GM11168 (cell line): Measurements from ENCODE around the gene PGLYRP2.

Experiments
- in situ Hi-C: fragments of 300-500 bp; cut with MboI; formaldehyde crosslinking; loops from one replicate; pipeline ENCODE4 v1.12.0; 2022; ENCODE audit warnings: low sequenced_read_pairs; ENCODE audit not compliant: unreplicated experiment

The PGLYRP2 gene

DNA sequence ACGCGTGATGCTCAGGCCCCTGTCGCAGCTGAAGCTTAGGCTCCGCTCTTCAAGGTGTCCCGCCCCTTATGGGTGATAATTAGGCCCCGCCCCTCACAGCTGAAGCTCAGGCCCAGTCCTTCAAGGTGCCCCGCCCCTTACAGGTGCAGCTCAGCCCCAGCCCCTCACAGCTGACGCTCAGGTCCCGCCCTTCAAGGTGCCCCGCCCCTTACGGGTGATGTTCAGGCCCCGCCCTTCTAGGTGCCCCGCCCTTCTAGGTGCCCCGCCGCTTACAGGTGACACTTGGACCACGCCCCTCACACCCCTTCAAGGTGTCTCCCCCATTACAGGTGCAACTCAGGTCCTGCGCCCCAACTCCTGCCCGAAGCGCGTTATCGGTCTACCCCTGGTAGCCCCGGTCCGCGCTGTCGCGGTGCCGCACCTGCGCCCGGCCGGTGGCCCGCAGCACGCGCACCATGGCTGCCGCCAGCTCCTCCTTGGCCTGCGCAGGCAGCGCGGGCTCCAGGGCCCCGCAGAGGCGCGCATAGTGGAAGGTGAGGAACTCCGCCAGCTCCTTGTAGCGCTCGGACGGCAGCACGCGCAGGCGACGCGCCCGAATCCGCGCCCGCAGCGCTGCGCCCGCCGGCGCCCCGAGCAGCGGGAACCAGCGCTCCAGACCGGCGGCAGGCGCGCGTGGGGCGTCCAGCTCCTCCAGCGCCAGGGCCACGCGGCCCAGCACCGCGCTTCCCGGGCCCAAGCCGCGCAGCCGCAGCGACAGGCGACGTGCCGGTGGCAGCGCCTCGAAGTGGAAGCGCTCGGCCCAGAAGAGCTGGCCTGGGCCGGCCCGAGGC is 22.2 kb downstream of the PGLYRP2 start:
- in situ Hi-C loops = no loop called here

DNA sequence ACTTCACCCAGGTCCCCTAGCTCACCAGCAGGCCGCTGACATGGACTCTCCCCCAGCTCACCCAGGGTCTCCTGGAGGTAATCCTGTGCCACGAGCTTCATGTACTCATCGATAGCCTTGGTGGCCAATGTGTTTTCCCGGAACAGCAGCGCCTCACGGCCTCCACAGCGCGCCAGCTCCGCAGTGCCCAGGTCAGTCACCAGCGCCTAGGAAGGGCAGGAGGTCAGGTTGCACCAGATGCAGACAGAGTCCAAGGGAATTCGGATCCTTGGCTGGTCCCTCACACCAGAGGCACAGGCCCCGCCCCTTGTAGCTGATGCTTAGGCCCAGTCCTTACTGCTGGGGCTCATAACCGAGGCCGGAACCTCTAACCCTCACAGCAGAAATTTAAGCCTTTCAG is 22.9 kb downstream of the PGLYRP2 start:
- in situ Hi-C loops = no loop called here

DNA sequence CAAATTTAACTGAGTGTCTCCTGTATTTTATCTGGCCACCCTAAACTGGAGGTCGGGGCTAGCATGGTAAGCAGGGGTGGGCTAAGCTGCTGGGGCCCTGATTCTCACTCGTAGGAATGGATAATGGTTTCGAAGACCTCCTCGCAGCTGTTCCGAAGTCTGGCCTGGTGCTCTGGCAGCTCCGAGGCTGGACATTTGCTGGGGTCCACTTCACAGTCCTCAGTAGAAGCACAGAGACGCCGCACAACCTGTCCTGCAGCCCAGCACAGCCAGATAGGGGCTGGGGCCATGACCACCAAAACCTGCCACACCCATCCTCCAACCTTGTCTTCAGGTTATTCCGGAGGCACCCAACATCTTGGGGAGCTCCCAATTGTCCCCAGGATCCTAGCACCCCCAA is 23.3 kb downstream of the PGLYRP2 start:
- in situ Hi-C loops = no loop called here

DNA sequence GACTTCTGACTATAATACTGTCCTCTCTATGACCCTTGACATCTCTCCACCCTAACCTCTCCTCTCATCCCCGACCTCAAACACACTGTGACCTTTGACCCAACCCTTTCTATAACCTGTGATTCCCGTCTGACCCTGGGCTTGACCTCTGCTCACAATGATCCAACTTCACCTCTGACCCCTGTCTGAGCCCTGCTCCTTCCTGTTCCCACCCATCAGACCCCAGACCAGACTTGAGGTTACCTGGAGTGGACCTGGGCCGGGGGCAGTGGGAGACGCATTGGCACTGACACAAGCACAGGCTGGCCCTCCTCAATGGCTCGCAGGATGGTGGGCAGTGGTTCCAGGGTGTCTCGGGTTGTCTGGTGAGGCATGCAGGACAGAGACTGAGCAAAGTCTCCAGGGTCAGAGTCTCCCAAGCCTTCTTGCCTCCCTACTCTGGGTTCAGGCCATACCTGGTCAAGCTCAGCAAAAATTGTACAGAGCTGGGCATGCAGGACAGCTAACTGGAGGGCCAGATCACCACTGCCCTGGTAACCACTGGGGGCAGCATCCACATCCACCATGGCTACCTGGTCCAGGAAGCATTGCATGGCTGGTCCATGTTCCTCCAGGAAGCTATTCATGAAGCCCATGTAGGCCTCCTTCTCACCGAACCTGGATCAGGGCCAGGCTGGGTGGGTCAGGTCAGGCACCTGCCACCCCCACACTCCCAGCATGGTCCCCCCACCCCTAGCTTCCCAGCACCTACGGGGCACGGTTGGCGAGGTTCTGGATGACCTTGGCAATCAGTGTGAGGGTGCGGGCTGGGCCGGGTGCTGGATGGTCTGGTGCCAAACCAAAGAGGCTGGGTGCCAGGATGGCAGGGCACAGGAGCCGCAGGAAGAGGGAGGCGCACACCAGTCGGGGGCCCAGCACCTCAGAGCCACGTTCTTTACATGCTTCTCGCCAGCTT is 25.1 kb downstream of the PGLYRP2 start:
- in situ Hi-C loops = no loop called here

DNA sequence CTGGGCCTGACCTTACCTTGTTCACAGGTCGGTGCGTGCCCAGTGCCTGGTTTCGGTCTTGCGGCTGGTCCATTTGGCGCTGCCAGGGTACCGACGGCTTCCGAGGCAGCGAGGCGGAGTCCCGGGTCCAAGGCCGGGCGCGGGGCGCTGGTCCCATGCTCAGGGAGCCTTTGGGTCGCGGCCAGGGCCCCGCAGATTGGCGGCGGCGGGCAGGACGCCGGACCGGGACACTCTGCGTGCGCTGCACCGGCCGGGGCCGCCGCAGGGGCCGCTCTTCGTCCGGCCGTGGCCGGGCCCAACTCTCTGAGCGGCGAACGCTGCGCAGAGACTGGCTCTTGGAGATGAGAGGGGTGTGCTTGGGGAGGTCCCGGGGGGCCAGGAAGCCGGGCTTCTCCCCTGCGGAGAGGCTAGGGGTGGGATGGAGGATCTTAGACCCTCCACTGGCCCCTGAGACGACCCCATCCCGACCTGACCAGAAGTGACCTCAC is 26.2 kb downstream of the PGLYRP2 start:
- in situ Hi-C loops = no loop called here

DNA sequence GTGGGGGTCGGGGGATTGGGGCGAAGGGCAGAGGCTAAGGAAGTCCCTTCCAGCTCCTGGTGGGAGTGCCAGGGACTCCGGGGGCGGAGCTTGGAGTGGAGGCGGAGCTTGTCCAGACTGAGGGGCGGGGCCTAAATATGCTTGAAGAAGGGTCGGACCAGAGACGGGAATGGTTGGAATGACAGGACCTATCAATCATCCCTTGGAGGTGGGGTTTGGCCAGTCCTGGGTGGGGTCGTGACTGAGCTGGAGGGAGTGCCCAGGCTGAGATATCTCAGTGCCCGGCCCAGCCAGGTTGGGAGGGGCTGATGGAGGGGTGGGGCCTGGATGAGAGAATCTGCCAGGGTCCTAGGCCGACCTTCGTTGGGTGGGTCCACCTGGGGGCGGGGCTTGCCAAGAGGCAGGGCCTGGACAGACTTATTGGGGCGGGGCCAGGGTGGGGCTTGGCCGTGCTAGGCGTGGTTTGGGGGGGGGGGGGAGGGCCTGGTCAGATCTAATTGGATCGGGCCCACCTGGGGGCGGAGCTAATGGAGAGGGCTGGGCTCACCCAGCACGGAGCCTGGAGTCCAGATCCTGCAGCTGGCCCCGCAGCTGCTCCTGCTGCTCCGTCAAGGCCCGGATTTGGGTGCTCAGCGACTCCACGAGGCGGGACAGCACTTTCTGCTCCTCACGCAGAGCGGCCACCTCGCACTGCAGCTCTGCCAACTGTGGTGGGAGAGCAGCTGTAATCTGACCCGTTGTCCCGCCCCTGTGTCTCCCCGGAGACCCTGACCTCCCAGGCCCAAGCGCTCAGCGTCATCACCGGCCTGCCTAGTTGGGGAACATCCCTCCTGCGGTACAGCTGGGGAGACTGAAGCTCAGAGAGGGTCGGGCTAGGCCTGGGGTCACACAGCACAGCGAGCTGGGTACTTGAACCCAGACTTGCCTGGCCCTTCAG is 26.9 kb downstream of the PGLYRP2 start:
- in situ Hi-C loops = no loop called here

DNA sequence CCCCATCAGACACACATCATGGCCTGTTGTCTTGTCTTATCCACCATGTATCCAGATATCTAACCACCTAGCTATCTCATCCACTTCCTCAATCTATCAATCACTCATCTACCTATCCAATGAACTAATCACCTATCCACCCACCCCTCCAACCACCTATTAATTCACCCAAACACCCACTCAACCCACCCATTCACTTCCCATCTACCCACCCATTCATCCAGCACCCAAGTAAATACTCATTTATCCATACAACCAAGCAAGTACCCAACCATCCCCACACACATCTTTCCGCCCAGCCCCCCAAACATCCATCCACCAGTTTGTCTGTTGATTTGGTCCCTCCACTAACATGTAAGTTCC is 28.8 kb downstream of the PGLYRP2 start:
- in situ Hi-C loops = no loop called here

DNA sequence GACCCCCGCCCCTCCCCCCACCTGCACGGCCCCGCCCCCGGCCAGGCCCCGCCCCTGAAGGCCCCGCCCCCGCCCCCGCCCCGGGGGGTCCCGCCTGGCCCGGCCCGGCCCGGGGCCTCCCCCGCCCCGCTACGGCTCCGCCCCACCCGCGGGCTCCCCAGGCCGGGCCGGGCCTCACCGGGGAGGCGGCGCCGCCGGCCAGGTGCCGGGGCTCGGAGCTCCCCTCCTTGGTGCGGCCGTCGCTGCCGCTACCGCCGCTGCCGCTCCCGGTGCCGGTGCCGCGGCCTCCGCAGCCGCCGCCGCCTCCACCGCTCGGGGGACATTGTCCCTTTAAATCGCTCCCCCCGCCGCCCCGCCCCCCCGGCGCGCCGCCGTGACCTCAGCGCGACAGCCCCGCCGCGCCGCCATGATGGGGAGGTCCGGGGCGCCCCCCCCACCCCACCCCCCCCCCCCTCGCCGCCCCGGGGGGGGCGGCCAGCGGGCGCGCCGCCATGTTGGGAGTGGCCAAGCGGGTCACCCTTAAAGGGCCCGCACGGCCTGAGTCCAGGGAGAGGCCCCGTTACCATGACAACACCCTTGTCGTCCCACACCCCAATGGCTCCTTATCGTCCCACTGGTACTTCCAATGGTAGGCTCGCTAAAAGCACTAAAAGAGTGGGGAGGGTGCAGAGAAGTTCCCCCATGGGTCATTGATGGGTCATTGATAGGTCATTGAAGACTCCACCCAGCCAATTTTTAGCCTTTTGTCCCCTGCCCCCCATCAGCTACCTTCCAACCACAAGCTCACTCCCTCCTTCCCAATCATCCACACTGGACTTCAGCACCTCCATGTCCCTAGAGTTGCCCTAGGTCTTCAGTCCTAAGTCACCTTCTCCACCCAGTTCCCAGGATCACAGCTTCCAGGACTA is 29.4 kb downstream of the PGLYRP2 start, which contains the start of gene WIZ:
WIZ (minus strand) TSS at position 337 of the 908 bp plus-strand sequence. CDS start 1,649 bp downstream, outside the sequence.
- in situ Hi-C loops = no loop called here

DNA sequence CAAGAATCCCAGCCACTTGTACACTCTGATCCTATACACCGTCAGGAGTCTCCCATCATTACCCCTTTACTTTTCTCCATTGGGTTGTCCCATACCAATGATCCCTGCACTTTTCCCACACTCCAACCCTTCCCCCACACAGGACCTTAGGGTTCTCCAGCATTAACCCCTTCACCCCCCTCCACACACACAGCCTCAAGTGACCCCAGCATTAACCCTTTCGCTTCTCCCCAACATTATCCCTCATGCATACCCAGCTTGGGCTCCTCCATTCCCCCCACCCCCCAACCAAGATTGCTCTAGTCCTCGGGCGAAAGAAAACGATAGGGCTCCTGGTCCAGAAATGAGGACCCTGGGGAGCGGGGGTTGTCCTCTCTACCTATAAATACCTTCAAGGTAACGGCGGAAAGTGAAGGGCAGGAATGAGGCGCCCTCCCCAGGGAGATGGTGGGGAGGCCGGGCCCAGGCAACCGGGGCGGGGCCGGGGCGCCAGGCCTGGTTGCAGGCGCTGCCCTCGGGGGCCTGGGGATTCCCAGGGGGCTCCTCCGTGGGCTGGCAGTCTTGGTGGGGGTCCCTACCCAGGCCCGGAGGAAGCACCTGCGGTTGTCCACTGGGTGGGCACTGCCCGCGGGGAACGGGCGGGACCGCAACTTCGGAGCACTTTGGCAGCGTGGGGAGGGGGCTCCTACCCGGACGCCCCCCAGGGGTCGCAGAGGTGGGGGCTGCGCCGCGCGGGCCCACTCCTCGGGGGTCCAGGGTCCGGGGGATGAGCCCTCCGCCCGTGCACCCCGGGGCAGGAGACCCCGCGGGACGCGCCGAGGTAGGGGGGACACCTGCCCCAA is 30.3 kb downstream of the PGLYRP2 start:
- in situ Hi-C loops = no loop called here

DNA sequence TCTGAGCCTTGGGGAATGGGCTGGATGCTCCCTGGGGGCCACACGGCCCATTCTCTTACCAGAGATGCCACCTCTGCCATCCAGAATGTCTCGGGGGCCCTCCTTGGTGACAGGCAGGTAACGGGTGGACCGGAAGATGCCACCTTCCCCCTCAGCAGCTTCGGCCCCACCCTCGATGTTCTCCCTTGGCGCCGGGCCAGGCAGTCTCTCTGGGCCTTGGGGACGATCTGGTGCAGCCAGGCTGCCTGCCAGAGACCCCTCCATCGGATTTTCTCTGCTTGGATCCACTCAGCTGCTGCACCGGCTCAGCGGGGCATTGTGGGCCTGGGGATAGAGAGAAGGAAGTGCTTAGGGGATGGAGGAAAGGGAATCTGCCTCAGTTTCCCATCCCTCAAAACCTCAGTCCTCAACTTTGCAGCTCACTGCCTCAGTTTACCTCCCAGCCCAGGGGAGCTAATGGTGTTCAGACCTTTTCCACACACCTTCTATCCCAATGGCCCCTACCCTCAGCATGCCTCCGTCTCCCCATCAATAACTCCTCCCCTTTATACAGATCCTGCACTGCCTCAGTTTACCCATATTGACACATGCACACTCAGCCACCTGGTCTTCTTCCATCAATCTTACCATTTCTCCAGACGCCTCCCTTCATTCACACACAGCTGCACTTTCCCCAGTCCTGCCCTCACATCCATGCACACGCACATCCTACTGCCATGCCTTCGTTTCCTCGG is 31.1 kb downstream of the PGLYRP2 start:
- in situ Hi-C loops = no loop called here

DNA sequence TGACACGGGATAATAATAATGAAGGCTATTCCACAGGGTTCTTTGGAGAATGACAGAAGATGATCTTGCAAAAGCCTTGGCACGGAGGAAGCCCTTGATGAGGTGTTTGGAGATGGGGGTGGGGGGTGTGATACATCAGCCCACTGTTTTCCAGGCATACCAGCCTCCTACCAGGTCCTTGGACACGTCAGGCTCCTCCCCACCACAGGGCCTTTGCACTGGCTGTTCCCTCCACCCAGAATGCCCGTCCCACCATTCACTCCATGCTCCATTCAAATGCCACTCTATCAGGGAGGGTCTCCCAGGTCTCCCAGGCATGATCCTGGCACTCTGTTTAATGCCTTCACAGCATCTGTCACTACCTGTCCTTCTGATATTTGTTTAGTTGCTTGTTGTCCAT is 32.2 kb downstream of the PGLYRP2 start:
- in situ Hi-C loops = no loop called here

DNA sequence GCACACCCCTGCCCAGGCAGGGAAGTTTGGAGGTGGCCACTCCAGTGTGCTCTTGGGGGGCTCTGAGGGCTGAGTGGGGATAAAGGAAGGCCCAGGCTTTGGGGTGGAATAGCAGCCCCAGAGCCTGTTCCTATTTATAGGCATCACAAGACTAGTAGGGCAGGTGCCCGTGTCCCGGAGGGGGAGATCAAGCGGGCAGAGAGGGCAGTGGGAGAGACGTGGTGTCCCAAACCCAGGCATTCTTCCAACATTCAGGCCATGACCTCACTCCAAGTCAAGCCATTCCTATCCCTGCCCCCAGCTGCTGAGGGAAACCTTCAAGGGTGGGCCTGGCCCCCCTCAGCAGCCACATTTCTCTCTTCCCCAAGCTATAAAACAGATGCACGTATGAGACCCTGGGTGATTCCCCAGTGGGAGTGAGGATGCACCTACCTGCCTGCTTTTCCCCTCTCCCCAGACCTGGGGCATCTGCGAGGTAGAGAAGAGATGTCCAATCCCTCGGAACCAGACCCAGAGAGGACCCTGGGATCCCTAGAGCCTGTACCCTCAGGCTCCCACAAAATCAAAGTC is 33.4 kb downstream of the PGLYRP2 start:
- in situ Hi-C loops = no loop called here

DNA sequence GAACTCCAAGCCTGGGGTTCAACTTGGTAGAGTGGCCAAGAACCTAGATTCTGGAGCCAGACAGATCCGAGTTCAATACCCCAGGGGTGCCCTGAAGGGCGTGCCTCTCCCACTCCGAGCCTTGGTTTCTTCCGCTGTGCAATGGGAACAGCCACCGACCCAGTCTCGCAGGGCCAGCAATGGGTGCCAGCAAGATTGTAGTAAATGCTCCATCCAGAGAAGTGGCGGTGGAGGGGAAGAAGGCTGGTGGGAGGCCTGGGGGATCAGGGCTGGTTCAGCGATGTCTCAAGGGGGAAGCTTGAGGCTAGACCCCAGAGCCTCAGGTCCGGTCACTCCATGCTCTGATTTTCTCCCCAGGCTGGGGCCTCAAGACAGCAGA is 34.1 kb downstream of the PGLYRP2 start:
- in situ Hi-C loops = no loop called here

DNA sequence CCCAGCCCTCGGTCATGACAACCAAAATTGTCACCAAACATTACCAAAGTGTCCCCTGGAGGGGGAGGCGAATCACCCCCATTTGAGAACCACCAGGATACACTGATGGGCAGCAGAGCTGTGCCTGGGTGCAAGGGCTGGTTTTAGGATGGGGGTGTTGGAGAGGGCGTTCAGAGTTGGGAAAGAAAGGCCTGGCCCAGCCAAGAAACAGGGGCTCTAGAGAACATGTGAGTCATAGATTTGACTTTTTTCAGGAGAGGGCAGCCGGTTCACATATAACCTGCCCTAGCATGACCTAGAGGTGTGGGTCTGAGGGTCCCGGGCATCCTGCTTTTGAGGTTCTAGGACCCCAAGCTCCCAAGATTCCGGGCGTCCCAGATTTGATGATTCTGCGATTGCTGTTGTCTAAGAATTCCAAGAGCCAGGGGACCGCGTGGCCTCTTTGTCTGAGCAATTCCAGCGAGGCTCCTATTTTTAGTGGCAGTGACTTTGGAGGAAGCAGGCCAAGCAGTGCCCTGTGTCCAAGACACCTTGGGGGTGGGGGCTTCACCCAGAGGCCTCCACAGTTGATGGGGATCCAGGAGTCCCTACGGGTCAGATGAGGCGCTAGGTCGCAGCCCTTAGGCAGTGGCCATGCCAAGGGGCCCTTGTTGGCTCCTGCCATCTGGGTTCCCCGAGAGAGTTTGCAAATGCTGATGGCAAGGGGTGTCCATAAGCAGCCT is 34.6 kb downstream of the PGLYRP2 start:
- in situ Hi-C loops = no loop called here

DNA sequence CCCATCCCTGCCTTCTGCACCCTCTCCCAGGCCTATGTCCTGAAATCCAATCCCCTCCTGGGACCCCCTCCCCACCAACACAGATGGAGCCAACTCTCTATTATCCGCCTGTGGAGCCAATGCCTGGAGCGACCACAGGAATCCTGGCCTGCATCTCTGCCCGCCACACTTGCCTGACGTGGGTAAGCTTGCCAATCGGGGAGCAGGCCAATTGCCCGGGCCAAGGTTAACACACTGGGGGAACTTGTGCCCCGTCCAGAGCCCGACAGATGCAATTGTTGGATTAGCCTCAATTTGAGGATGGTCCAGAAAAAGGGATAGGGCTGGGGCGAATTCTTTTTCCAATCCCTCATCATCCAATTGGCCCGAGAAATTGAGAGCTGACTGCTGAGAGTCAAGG is 35.5 kb downstream of the PGLYRP2 start:
- in situ Hi-C loops = no loop called here

DNA sequence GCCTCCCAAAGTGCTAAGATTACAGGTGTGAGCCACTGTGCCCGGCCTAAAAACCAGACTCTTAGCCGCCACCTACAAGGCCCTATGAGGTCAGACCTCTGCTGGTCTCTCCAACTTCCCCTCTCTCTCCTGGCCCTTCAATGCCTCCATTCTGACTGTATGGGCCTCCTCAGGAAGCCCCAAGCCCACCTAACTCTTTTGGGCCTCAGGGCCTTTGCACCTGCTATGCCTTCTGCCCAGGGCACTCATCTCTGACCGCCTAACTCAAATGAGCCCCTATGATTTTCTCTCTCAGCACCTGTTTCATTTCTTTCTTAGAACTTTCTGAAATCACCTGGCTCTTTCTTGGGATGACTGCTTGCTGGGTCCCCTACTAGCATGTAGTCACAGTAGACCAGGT is 36.0 kb downstream of the PGLYRP2 start:
- in situ Hi-C loops = no loop called here
